Left ventricle myocardium inferior (tissue), 1 donor: ENCODE results near the gene SNTB2. TPM values are rescaled to one million over a fixed set of nuclear protein-coding genes. Genes with fewer than 3 reads are reported as not detected.

Experiments used
- DNase-seq: peaks from one replicate; pipeline ENCODE4 v3.0.0-alpha.2; 2020
- H3K27ac ChIP-seq: fragments of 200-600 bp; replicated peaks from 2 replicates; pipeline ENCODE4 v1.8.0; 2021
- H3K27me3 ChIP-seq: fragments of 200-600 bp; 2 replicates; pipeline ENCODE4 v1.8.0; 2021; ENCODE audit warnings: low read depth
- H3K36me3 ChIP-seq: fragments of 200-600 bp; 2 replicates; pipeline ENCODE4 v1.8.0; 2021
- H3K4me1 ChIP-seq: fragments of 200-600 bp; 2 replicates; pipeline ENCODE4 v1.8.0; 2021
- H3K4me3 ChIP-seq: fragments of 200-600 bp; 2 replicates; pipeline ENCODE4 v1.8.0; 2021; ENCODE audit warnings: mild to moderate bottlenecking, moderate library complexity
- H3K9me3 ChIP-seq: fragments of 200-600 bp; replicated peaks from 2 replicates; pipeline ENCODE4 v1.8.0; 2021
- CTCF ChIP-seq: fragments of 200-600 bp; IDR thresholded peaks from 2 replicates; pipeline ENCODE4 v1.8.0; 2021; ENCODE audit warnings: antibody characterized with exemption, mild to moderate bottlenecking, borderline replicate concordance
- intact Hi-C: fragments of 100-400 bp; cut with micrococcal nuclease; formaldehyde crosslinking; loops from one replicate; pipeline ENCODE4 v1.11.0; 2022
- total RNA-seq: library from RNA; stranded (reverse); fragmentation: NEBNext Ultra II Directional; extraction: Animal tissue kit (Norgen Biotek cat#: 25700); gene quantifications from one replicate; pipeline ENCODE4 v1.2.1, GENCODE V29; 2021
- donor health status: DM: no; HTN: yes; CAD: no; lungs with severe emphysema.

SNTB2 gene
- total RNA-seq, 1 donor from 2014 or later: 10.2 TPM

DNA sequence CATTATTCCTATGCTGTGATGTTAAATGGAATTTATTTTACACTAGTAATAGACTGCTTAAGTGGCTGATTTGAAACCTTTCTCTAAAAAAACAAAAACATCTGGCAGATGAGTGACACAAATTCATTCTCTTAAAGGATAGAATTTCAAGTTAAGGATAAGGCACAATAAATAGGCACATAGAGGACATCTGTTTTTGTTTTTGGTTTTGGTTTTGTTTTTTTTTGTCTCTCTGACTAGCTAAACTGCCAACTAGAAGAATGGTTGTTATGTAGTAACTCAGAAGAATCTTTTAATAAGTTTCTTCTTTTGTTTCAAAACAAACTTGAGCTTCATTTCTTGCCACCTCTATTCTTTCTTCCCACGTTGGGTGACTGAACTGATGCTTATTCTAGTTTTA, 119.1 kb downstream of the SNTB2 start:
- H3K4me3 ChIP-seq: no peak overlapping the region
- DNase-seq: no peak
- H3K27ac ChIP-seq: no peak overlapping the region
- no peaks in the 10 kb centered on the region for H3K27me3 ChIP-seq
- no peak for TF ChIP-seq CTCF
- peaks cover 15% of the 10 kb centered on the region for H3K36me3 ChIP-seq
- H3K4me1 ChIP-seq: peaks cover 5% of the 10 kb centered on the region
- no peaks in the 10 kb centered on the region for H3K9me3 ChIP-seq
- intact Hi-C loops: no loop called here

- no peaks in the 10 kb centered on the region for H3K27me3 ChIP-seq
- H3K9me3 ChIP-seq: no peaks in the 10 kb centered on the region
- intact Hi-C loops: no loop called here
- peaks cover 10% of the 10 kb centered on the region for H3K36me3 ChIP-seq
- no peak overlapping the region for H3K4me3 ChIP-seq
- peaks cover 14% of the 10 kb centered on the region for H3K4me1 ChIP-seq
- H3K27ac ChIP-seq: no peak overlapping the region
- DNase-seq: no peak
- TF ChIP-seq CTCF: no peak
Measured at GRCh38 chr16:69307091-69307490, 120.1 kb downstream of the SNTB2 start.

- intact Hi-C loops: no loop called here
- no peak for DNase-seq
- H3K9me3 ChIP-seq: no peaks in the 10 kb centered on the region
- H3K4me3 ChIP-seq: no peak overlapping the region
- no peak for TF ChIP-seq CTCF
- peaks cover 10% of the 10 kb centered on the region for H3K36me3 ChIP-seq
- no peak overlapping the region for H3K27ac ChIP-seq
- H3K4me1 ChIP-seq: peaks cover 22% of the 10 kb centered on the region
- H3K27me3 ChIP-seq: no peaks in the 10 kb centered on the region
Measured at GRCh38 chr16:69307856-69308255, 120.9 kb downstream of the SNTB2 start.

- Histone ChIP-seq H3K4me1 (peaks cover 35% of the 10 kb centered on the region), H3K27ac (no peak overlapping the region), H3K36me3 (peaks cover 17% of the 10 kb centered on the region), H3K27me3 (no peaks in the 10 kb centered on the region), H3K4me3 (no peak overlapping the region), H3K9me3 (no peaks in the 10 kb centered on the region)
- intact Hi-C loops: no loop called here
- TF ChIP-seq CTCF: no peak
- DNase-seq: no peak
Measured at GRCh38 chr16:69309316-69309715, 122.4 kb downstream of the SNTB2 start.

DNA sequence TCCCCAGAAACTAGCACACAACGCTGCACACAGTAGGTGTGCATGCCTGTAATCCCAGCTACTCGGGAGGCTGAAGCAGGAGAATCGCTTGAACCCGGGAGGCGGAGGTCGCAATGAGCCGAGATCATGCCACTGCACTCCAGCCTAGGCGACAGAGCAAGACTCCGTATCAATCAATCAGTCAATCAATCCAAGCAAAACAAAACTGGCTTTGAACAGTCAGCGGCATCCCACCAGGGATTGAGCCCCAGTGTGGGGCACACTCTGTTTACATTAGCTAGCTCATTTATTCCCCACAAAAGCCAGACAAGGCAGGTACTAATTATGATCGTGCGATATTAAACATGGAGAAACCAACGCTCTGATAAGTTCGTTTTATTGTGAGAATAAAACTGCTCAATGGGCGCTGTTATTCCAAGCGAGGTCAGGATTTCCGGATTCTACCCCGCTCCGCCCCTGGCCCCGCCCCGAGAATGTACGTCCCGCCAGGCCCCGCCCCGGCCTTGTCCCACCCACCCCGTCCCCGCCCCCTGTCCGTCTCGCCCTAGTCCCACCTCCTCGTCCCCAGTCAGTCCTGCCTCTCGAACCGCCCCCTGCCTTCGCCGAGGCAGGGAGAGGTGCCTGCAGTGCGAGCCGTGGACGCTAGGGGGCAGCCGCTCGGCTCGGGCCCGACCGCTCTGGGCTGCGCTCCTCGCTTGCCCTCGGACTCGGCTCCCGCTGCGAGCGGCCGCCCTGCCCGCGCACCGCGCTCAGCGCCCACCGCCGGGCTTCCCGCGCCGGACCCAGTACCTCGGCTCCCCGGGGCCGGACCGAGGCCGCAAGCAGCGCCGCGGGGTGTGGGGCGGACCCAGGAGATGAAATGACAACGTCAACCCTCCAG, 123.9 kb downstream of the SNTB2 start, which contains the start of gene VPS4A:
Gene VPS4A, plus strand, starts transcription at position 698 of the 880 bp plus-strand sequence. Its CDS starts 162 bp downstream, at position 860.
- H3K4me1 ChIP-seq: peaks cover 48% of the 10 kb centered on the region
- H3K27me3 ChIP-seq: no peaks in the 10 kb centered on the region
- TF ChIP-seq CTCF: peak; percentile 94
- peaks cover 24% of the 10 kb centered on the region for H3K36me3 ChIP-seq
- no peaks in the 10 kb centered on the region for H3K9me3 ChIP-seq
- H3K27ac ChIP-seq: peak within 1 kb of the TSS; percentile 92
- intact Hi-C loops: no loop called here
- peak within 1 kb of the TSS; percentile 96 for H3K4me3 ChIP-seq
- DNase-seq: peak; percentile 95
